T-cell (primary cell): ENCODE measurements around the gene OPN3. TPM values are rescaled to one million over a fixed set of nuclear protein-coding genes. Genes with fewer than 3 reads are reported as not detected.
A peak's percentile ranks its signal among the peaks of the same experiment; 100 is the strongest.

Source experiments
- ATAC-seq, 4 experiments: fragments of 200-7000 bp in 3 of 4; fragments of 150-1000 bp in 1 of 4; cut with Tn5 transposase; replicated peaks in 1 of 4; 1 replicate in 3 of 4; 2 replicates in 1 of 4; pipeline ENCODE4 v1.10.0; 2021; ENCODE audit warnings: moderate library complexity in 3 of 4, mild to moderate bottlenecking in 2 of 4, moderate number of reproducible peaks in 1 of 4
- CTCF ChIA-PET, 2 donors: fragments of 300-600 bp; sonication (Branson Sonifier 250); formaldehyde crosslinking; loops; one replicate each; lab custom pipeline; 2022; ENCODE audit warnings: antibody characterized with exemption in 2 of 2; lab: Charles Lee
- POLR2A ChIA-PET, 2 donors: fragments of 300-600 bp; sonication (Branson Sonifier 250); formaldehyde crosslinking; loops; one replicate each; lab custom pipeline; 2022; ENCODE audit warnings: antibody characterized with exemption in 2 of 2; lab: Charles Lee
- DNase-seq, 35 experiments: peaks; one replicate each; pipeline versions ENCODE4 v3.0.0 to v3.0.0-alpha.2; 2013 to 2023
- H3K27ac ChIP-seq: one replicate; pipeline ENCODE4 v1.5.1; 2013; ENCODE audit warnings: low read length
- H3K27me3 ChIP-seq, 2 experiments: replicated peaks in 1 of 2; 1 replicate in 1 of 2; 2 replicates in 1 of 2; pipeline versions ENCODE4 v1.6.1 to v1.7.0; 2013; ENCODE audit warnings: low read length in 1 of 2, mixed read lengths in 1 of 2; ENCODE audit not compliant: control insufficient read depth in 2 of 2, insufficient read depth in 2 of 2; ENCODE audit errors: extremely low read depth in 1 of 2
- H3K36me3 ChIP-seq, 2 donors: 1 replicate in 1 of 2; 2 replicates in 1 of 2; pipeline versions ENCODE4 v1.6.1 to v1.7.0; 2013; ENCODE audit warnings: low read length in 1 of 2; ENCODE audit not compliant: control insufficient read depth in 2 of 2, insufficient read depth in 1 of 2; ENCODE audit errors: extremely low read depth in 1 of 2
- H3K4me1 ChIP-seq, 2 experiments: 1 replicate in 1 of 2; 2 replicates in 1 of 2; pipeline versions ENCODE4 v1.6.1 to v1.7.0; 2013; ENCODE audit warnings: low read length in 2 of 2, mixed read lengths in 1 of 2; ENCODE audit not compliant: insufficient read depth in 2 of 2, control insufficient read depth in 1 of 2; ENCODE audit errors: extremely low read depth in 1 of 2
- H3K4me3 ChIP-seq, 2 donors: 1 replicate in 1 of 2; 2 replicates in 1 of 2; pipeline versions ENCODE4 v1.5.1 to v1.7.0; 2013; ENCODE audit warnings: mild to moderate bottlenecking in 2 of 2, low read length in 1 of 2, moderate library complexity in 1 of 2; ENCODE audit not compliant: control insufficient read depth in 1 of 2; ENCODE audit errors: extremely low read depth in 1 of 2
- H3K9me3 ChIP-seq: 2 replicates; pipeline ENCODE4 v1.7.0; 2013
- H3K27ac Mint-ChIP-seq, 2 donors: one replicate each; pipeline ENCODE4 v1.8.0; 2020 to 2021; ENCODE audit warnings: mild to moderate bottlenecking in 2 of 2, mixed read lengths in 2 of 2
- H3K27me3 Mint-ChIP-seq, 2 donors: one replicate each; pipeline ENCODE4 v1.8.0; 2021 to 2022; ENCODE audit warnings: mixed read lengths in 2 of 2
- H3K36me3 Mint-ChIP-seq: one replicate; pipeline ENCODE4 v1.8.0; 2021; ENCODE audit warnings: mixed read lengths
- H3K4me1 Mint-ChIP-seq, 3 donors: one replicate each; pipeline ENCODE4 v1.8.0; 2020 to 2022; ENCODE audit warnings: mixed read lengths in 3 of 3, mild to moderate bottlenecking in 1 of 3
- H3K4me3 Mint-ChIP-seq, 3 donors: one replicate each; pipeline ENCODE4 v1.8.0; 2020 to 2022; ENCODE audit warnings: mild to moderate bottlenecking in 3 of 3, mixed read lengths in 3 of 3, moderate library complexity in 3 of 3
- H3K9me3 Mint-ChIP-seq, 3 donors: one replicate each; pipeline ENCODE4 v1.8.0; 2020 to 2022; ENCODE audit warnings: mixed read lengths in 3 of 3
- WGBS: methylation state at CpG from one replicate; pipeline ENCODE4 v1.1.5; 2013; ENCODE audit warnings: missing lambda C conversion rate; ENCODE audit not compliant: insufficient coverage; 5-methylcytosine and 5-hydroxymethylcytosine counted together
- total RNA-seq, 35 experiments: library from RNA in 6 of 35; stranded (reverse) in 6 of 35; fragments of 120-200 nt in 1 of 35; gene quantifications; one replicate each; pipeline versions ENCODE4 v1.2.1 to v1.2.4 and lab custom pipeline; 2013 to 2026

OPN3 gene
- total RNA-seq, 5 donors from 2014 or later (not counting 1 experiment from before 2014, with no cell fraction given): 4.1 to 8.8 (median 7.3) TPM

DNA sequence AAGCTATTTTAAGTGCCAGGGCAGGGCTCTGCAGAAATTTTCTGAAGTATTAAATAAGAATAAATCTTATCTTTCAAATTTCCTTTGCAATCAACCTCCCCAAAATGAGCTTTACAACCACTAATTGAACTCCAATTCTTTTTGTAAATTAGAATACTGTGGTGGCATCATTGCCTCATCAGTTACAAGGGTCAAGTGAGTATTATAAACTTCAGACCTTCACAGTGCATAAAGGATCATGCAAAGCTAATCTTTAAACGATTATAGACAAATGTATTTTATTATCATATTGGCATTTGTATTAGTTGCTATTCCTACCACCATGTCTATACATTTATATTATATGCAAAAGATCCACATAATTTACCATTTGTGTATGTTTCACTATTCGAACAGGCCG is 7.2 kb downstream of the OPN3 start:
- H3K27ac Mint-ChIP-seq: no peak overlapping the region
- H3K36me3 Mint-ChIP-seq: peaks cover 29% of the 10 kb centered on the region
- H3K4me3 Mint-ChIP-seq: no peak overlapping the region
- H3K27me3 Mint-ChIP-seq: no peaks in the 10 kb centered on the region
- peaks cover 30 to 50% (median 42%) of the 10 kb centered on the region in 3 donors for H3K4me1 Mint-ChIP-seq
- Histone ChIP-seq H3K4me3 (no peak overlapping the region), H3K27ac (no peak overlapping the region), H3K4me1 (peaks cover 4 to 18% of the 10 kb centered on the region in 2 experiments), H3K36me3 (no peaks in the 10 kb centered on the region), H3K9me3 (no peaks in the 10 kb centered on the region), H3K27me3 (no peaks in the 10 kb centered on the region)
- ATAC-seq (no peak), DNase-seq (no peak)
- no peaks in the 10 kb centered on the region for H3K9me3 Mint-ChIP-seq
- CTCF ChIA-PET: interaction anchor here (0.6 to 2.0 kb wide), 3 partner anchors 22 to 160 kb away, joined by 3 to 9 read pairs (median 4); no protein-coding TSS in a partner anchor
- POLR2A ChIA-PET: no interaction called here
- WGBS: no CpG with 5 or more reads among the region's 3 CpGs

DNA sequence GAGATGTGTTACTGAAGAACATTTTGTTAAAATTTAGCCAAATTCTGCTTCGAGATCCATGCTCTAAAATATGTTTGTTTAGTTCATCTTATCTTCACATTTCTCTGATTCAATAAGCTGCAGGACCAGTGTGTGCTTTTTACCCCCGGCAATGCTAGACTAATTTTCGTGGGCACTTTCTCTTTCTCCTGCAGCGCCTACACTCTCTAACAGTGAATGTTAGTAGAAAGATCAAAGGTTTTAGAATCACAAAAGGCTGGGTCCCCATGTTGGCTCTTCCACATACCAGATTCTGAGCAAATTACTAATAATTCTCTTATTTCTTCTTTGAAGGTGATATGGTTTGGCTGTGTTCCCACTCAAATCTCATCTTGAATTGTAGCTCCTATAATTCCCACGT is 8.5 kb downstream of the OPN3 start:
- Mint-ChIP-seq H3K4me3 (peak overlapping the region in 2 of 3 donors; percentile 1 to 35), H3K4me1 (peaks cover 26 to 45% (median 36%) of the 10 kb centered on the region in 3 donors), H3K36me3 (peaks cover 26% of the 10 kb centered on the region), H3K27me3 (no peaks in the 10 kb centered on the region), H3K9me3 (no peaks in the 10 kb centered on the region), H3K27ac (peak overlapping the region in 1 of 2 donors; percentile 41)
- CTCF ChIA-PET: interaction anchor here (0.6 to 0.7 kb wide), 2 partner anchors 49 to 101 kb away, joined by 3 to 6 read pairs; no protein-coding TSS in a partner anchor
- H3K9me3 ChIP-seq: no peaks in the 10 kb centered on the region
- no peaks in the 10 kb centered on the region for H3K27me3 ChIP-seq
- ATAC-seq (peak in 1 of 4 experiments; percentile 30), DNase-seq (no peak)
- H3K4me1 ChIP-seq: peaks cover 7 to 15% of the 10 kb centered on the region in 2 experiments
- no peak overlapping the region for H3K4me3 ChIP-seq
- POLR2A ChIA-PET: no interaction called here
- H3K36me3 ChIP-seq: no peaks in the 10 kb centered on the region
- H3K27ac ChIP-seq: no peak overlapping the region
- WGBS: no CpG with 5 or more reads among the region's 5 CpGs

DNA sequence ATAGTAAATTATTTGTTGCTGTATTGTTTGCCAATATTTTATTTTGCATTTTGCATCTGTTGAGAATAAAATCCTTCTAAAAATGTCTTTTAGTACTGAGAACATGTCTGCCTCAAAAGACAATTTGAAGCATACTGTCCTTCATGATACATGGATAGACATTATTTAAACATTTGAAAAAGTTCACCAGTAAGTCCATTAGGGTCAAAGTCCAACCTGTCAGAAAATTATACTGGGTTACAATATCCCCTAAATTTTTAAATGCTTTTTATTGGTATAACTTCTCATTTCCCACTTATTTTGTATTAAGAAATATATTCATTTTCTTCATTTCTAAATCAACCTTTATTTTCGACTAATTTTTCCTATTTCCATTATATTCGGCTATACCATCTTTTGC is 9.3 kb downstream of the OPN3 start:
- peaks cover 26% of the 10 kb centered on the region for H3K36me3 Mint-ChIP-seq
- POLR2A ChIA-PET: no interaction called here
- no peak overlapping the region for H3K27ac ChIP-seq
- H3K9me3 Mint-ChIP-seq: no peaks in the 10 kb centered on the region
- H3K4me3 ChIP-seq: no peak overlapping the region
- DNase-seq: no peak
- H3K4me1 ChIP-seq: peaks cover 7 to 14% of the 10 kb centered on the region in 2 experiments
- CTCF ChIA-PET: no interaction called here
- H3K4me1 Mint-ChIP-seq: peaks cover 25 to 40% (median 33%) of the 10 kb centered on the region in 3 donors
- no peak overlapping the region for H3K4me3 Mint-ChIP-seq
- no peaks in the 10 kb centered on the region for H3K27me3 ChIP-seq
- H3K27me3 Mint-ChIP-seq: no peaks in the 10 kb centered on the region
- H3K27ac Mint-ChIP-seq: no peak overlapping the region
- H3K9me3 ChIP-seq: no peaks in the 10 kb centered on the region
- no peak for ATAC-seq
- H3K36me3 ChIP-seq: no peaks in the 10 kb centered on the region
- WGBS: no CpG with 5 or more reads among the region's 2 CpGs

DNA sequence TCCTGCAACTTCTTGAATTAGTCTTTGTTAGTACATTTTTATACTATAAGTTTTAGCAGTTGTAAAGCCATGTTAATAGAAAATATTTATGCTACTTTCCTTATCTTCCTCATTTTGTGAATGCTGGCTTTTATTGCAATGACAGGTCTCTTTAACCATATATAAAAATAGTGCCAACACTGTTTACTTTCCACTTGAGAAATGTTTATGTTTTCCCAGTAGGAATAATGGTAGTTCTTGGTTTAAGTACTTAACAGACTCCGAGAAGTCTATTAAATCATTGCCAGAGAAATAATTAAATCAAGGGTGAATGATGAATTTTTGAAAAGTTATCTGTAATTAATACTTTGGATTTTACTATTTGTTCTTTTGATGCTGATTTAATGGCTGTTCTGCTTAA is 9.7 kb downstream of the OPN3 start:
- no peak for ATAC-seq
- Histone ChIP-seq H3K4me3 (no peak overlapping the region), H3K36me3 (no peaks in the 10 kb centered on the region), H3K4me1 (peaks cover 7 to 12% of the 10 kb centered on the region in 2 experiments), H3K27ac (no peak overlapping the region), H3K9me3 (no peaks in the 10 kb centered on the region), H3K27me3 (no peaks in the 10 kb centered on the region)
- Mint-ChIP-seq H3K9me3 (no peaks in the 10 kb centered on the region), H3K36me3 (peaks cover 23% of the 10 kb centered on the region), H3K27me3 (no peaks in the 10 kb centered on the region), H3K4me3 (no peak overlapping the region), H3K4me1 (peaks cover 25 to 40% (median 31%) of the 10 kb centered on the region in 3 donors), H3K27ac (no peak overlapping the region)
- no peak for DNase-seq
- ChIA-PET POLR2A (no interaction called here), CTCF (interaction anchor here in 1 of 2 donors (1.0 to 1.9 kb wide), 2 partner anchors 20 to 33 kb away, joined by 3 to 13 read pairs; no protein-coding TSS in a partner anchor)
- no CpG with 5 or more reads among the region's 1 CpG for WGBS

DNA sequence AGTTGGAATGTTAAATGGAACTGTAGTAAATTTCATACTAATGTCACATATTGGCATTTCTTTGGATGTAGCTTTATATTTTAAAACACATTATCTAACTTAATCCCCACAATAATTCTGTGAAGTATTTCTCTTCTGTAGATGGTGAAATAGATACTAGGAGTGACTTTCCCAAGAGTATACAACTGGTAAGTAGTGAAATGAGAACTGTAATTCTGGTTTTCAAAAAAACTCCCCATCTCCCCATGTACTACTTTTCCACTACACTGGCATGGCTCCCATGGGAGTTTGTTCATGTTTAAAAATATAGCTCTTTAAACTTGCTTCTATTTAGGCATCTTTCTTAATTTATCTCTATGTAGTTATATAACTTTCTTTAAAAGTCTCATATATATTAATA is 10.2 kb downstream of the OPN3 start:
- ChIA-PET CTCF (interaction anchor here in 1 of 2 donors (1.0 to 1.9 kb wide), 2 partner anchors 19 to 33 kb away, joined by 3 to 13 read pairs; no protein-coding TSS in a partner anchor), POLR2A (no interaction called here)
- H3K4me3 ChIP-seq: no peak overlapping the region
- no peak overlapping the region for H3K4me3 Mint-ChIP-seq
- no peaks in the 10 kb centered on the region for H3K27me3 Mint-ChIP-seq
- no peaks in the 10 kb centered on the region for H3K9me3 ChIP-seq
- ATAC-seq (no peak), DNase-seq (no peak)
- no peaks in the 10 kb centered on the region for H3K27me3 ChIP-seq
- H3K27ac ChIP-seq: no peak overlapping the region
- H3K9me3 Mint-ChIP-seq: no peaks in the 10 kb centered on the region
- H3K36me3 Mint-ChIP-seq: peaks cover 18% of the 10 kb centered on the region
- H3K36me3 ChIP-seq: no peaks in the 10 kb centered on the region
- peaks cover 24 to 40% (median 26%) of the 10 kb centered on the region in 3 donors for H3K4me1 Mint-ChIP-seq
- no peak overlapping the region for H3K27ac Mint-ChIP-seq
- H3K4me1 ChIP-seq: peaks cover 7 to 12% of the 10 kb centered on the region in 2 experiments

DNA sequence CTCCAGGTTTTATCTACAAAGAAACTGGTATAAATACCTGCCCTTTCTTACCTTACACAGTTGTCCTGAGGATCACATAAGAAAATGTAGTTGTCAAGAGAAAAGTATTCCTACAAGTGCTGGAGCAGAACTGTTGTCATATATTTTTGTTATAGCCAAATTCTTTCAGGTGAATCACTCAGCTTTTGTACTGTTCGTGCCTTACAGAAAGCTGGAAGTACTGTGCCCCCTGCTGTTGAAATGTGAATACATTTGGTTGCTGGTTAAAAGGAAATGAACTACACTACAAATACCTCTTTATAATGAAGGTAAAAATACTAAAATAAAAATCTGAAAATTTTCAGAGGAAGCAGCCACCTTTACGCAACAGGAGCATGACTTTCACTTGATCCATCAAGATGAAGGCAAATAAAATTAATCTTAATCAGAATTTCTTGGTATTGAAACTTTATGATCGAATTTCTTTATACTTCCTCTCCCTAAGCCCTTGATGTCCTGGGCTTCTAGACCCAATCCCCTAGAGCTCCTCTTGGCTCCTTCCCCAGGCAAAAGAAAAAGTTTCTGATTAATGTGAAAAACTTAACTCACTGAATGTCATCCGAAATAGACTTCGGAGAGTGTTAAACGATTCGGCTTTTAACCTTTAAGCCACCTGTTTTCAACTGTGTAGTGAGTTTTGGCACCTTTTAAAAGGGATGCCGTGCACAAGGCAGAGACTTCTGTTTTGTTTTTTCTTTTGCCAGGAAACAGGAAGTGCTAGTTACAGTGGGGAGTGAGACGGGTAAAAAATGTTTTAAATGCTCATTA is 12.5 kb downstream of the OPN3 start:
- ChIA-PET CTCF (interaction anchor here (0.6 to 2.9 kb wide), 12 partner anchors 10 to 139 kb away, joined by 3 to 65 read pairs (median 4); partner anchors contain the start of genes FH (in 1 of the 2) and KMO (in 1 of the 2)), POLR2A (no interaction called here)
- H3K4me1 ChIP-seq: peaks cover 7 to 12% of the 10 kb centered on the region in 2 experiments
- no peaks in the 10 kb centered on the region for H3K9me3 ChIP-seq
- peak overlapping the region; percentile 65 for H3K27ac ChIP-seq
- H3K36me3 ChIP-seq: no peaks in the 10 kb centered on the region
- 0% methylated on average over 4 of the region's 9 CpGs for WGBS
- ATAC-seq: peak; percentile 81 to 90 (median 86)
- no peaks in the 10 kb centered on the region for H3K27me3 ChIP-seq
- Mint-ChIP-seq H3K27ac (peak overlapping the region; percentile 95), H3K9me3 (no peaks in the 10 kb centered on the region), H3K4me3 (peak overlapping the region; percentile 60 to 72 (median 64)), H3K4me1 (peaks cover 22 to 32% (median 23%) of the 10 kb centered on the region in 3 donors), H3K27me3 (no peaks in the 10 kb centered on the region), H3K36me3 (peaks cover 10% of the 10 kb centered on the region)
- H3K4me3 ChIP-seq: peak overlapping the region; percentile 21 to 35
- DNase-seq: peak in 27 of 35 experiments; percentile 7 to 80 (median 39)
